IgD-negative memory B cell (primary cell): Measurements from ENCODE around the gene ZNF664. TPM values are rescaled to one million over a fixed set of nuclear protein-coding genes. Genes with fewer than 3 reads are reported as not detected.

Source experiments
- H3K27ac Mint-ChIP-seq, 3 donors: one replicate each; pipeline ENCODE4 v1.8.0; 2020 to 2022; ENCODE audit warnings: mild to moderate bottlenecking in 3 of 3, mixed read lengths in 3 of 3, moderate library complexity in 1 of 3
- H3K27me3 Mint-ChIP-seq: one replicate; pipeline ENCODE4 v1.8.0; 2021; ENCODE audit warnings: mixed read lengths
- H3K36me3 Mint-ChIP-seq: one replicate; pipeline ENCODE4 v1.8.0; 2020; ENCODE audit warnings: mild to moderate bottlenecking, mixed read lengths
- H3K4me1 Mint-ChIP-seq, 3 donors: one replicate each; pipeline ENCODE4 v1.8.0; 2020 to 2022; ENCODE audit warnings: mixed read lengths in 3 of 3, mild to moderate bottlenecking in 1 of 3
- H3K4me3 Mint-ChIP-seq, 4 donors: one replicate each; pipeline ENCODE4 v1.8.0; 2020 to 2022; ENCODE audit warnings: mild to moderate bottlenecking in 4 of 4, mixed read lengths in 4 of 4, moderate library complexity in 3 of 4
- H3K9me3 Mint-ChIP-seq, 3 donors: one replicate each; pipeline ENCODE4 v1.8.0; 2020 to 2021; ENCODE audit warnings: mixed read lengths in 3 of 3, mild to moderate bottlenecking in 1 of 3
- polyA plus RNA-seq: library from polyadenylated mRNA; unstranded; fragments of 300-500 nt; fragmentation: Illumina TruSeq; gene quantifications from one replicate; pipeline ENCODE4 v1.2.3, GENCODE V29; 2021

ZNF664 gene
- polyA plus RNA-seq, 1 donor from 2014 or later: 10.3 TPM

- no peaks in the 10 kb centered on the region for H3K27me3 Mint-ChIP-seq
- no peak overlapping the region for H3K27ac Mint-ChIP-seq
- no peak overlapping the region for H3K4me3 Mint-ChIP-seq
- H3K36me3 Mint-ChIP-seq: peaks cover 4% of the 10 kb centered on the region
- H3K4me1 Mint-ChIP-seq: peaks cover 0 to 9% (median 7%) of the 10 kb centered on the region in 3 donors
- no peaks in the 10 kb centered on the region for H3K9me3 Mint-ChIP-seq
Measured at GRCh38 chr12:123998344-123998990, 25.5 kb downstream of the ZNF664 start.

- H3K27me3 Mint-ChIP-seq: no peaks in the 10 kb centered on the region
- peaks cover 0 to 9% (median 7%) of the 10 kb centered on the region in 3 donors for H3K4me1 Mint-ChIP-seq
- H3K27ac Mint-ChIP-seq: no peak overlapping the region
- H3K4me3 Mint-ChIP-seq: no peak overlapping the region
- peaks cover 4% of the 10 kb centered on the region for H3K36me3 Mint-ChIP-seq
- H3K9me3 Mint-ChIP-seq: no peaks in the 10 kb centered on the region
Measured at GRCh38 chr12:123998991-123999359, 26.0 kb downstream of the ZNF664 start.

DNA sequence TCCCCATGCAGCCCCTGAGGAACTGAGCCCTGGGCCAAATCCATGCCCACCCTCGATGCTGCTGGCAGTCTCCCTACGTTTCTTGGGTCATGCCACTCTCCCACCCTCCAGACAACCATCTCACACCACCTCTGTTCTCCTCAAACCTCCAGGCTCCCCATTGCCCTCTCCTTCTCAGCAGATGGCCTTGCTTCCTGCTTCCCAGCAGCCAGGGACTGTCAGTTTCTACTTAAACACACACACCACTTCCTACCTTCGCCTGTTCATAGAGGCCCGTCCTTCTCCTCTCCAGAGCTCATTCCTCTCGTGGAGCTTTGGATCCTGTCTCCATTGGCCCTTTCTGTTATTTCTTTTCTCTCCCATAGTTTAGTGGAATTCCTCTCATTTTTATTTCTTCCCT is 27.1 kb downstream of the ZNF664 start:
- H3K27ac Mint-ChIP-seq: no peak overlapping the region
- peaks cover 1% of the 10 kb centered on the region for H3K36me3 Mint-ChIP-seq
- H3K4me1 Mint-ChIP-seq: peaks cover 0 to 3% (median 1%) of the 10 kb centered on the region in 3 donors
- no peaks in the 10 kb centered on the region for H3K27me3 Mint-ChIP-seq
- H3K4me3 Mint-ChIP-seq: no peak overlapping the region
- no peaks in the 10 kb centered on the region for H3K9me3 Mint-ChIP-seq

DNA sequence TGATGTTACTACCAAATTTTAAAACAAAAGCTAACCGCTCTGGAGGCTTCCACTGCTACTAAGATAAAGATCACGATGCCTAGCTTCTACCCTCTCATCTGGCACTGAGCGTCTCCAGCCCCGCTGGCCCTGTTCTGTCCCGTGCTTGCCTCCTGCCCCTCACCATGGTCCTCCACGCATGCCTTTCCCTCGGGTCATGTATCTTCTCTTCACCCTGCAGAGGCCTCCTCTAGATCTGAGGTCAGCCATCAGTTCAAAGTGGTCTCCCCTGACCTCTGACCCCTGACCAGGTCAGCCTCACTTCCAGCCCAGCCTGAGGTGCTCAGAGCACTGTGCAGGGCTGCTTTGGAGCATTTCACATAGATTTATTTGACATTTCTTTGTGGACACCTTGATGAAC is 28.3 kb downstream of the ZNF664 start:
- Mint-ChIP-seq H3K27me3 (no peaks in the 10 kb centered on the region), H3K9me3 (no peaks in the 10 kb centered on the region), H3K4me1 (peaks cover 7 to 8% (median 7%) of the 10 kb centered on the region in 3 donors), H3K36me3 (no peaks in the 10 kb centered on the region), H3K27ac (no peak overlapping the region), H3K4me3 (no peak overlapping the region)

DNA sequence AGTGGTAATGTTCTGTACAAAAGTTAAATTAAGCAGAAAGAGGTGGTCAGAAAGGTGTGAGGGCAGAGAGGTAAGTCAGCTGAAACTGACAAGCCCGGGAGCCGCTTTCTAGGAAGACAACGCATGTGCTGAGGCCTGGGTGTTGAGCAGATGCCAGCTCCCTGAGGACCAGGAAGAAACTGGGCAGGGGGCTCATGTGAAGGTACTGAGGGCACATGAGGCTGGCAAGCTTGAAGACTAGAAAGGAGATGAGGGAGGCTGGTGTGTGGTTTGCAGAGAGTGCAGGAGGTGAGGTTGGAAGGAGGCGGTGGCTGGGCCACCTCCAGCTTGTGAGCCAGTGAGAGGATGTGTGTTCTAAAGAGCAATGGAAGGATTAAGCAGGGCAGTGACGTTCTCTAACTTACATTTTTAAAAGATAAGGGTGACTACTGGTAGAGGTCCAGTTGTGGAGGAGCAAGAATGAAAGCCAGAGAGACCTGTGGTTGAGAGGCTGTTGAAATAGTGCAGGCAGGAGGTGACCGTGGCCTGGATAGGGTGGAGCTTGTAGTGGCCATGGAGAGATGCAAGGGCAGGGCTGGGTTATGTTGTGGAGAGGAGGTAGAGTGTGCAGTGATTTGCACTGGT is 29.1 kb downstream of the ZNF664 start:
- no peaks in the 10 kb centered on the region for H3K36me3 Mint-ChIP-seq
- H3K9me3 Mint-ChIP-seq: no peaks in the 10 kb centered on the region
- H3K4me3 Mint-ChIP-seq: no peak overlapping the region
- no peak overlapping the region for H3K27ac Mint-ChIP-seq
- H3K27me3 Mint-ChIP-seq: no peaks in the 10 kb centered on the region
- H3K4me1 Mint-ChIP-seq: peaks cover 13 to 15% (median 14%) of the 10 kb centered on the region in 3 donors

- Mint-ChIP-seq H3K27ac (no peak overlapping the region), H3K4me1 (peaks cover 14 to 15% (median 14%) of the 10 kb centered on the region in 3 donors), H3K36me3 (no peaks in the 10 kb centered on the region), H3K4me3 (no peak overlapping the region), H3K9me3 (no peaks in the 10 kb centered on the region), H3K27me3 (no peaks in the 10 kb centered on the region)
Measured at GRCh38 chr12:124002654-124003053, 29.6 kb downstream of the ZNF664 start.

GRCh38 chr12:124004233-124004875 is 31.3 kb downstream of the ZNF664 start:
- H3K36me3 Mint-ChIP-seq: no peaks in the 10 kb centered on the region
- peak overlapping the region in 1 of 3 donors; percentile 49 for H3K27ac Mint-ChIP-seq
- no peaks in the 10 kb centered on the region for H3K9me3 Mint-ChIP-seq
- H3K4me3 Mint-ChIP-seq: no peak overlapping the region
- H3K27me3 Mint-ChIP-seq: no peaks in the 10 kb centered on the region
- H3K4me1 Mint-ChIP-seq: peaks cover 16 to 25% (median 17%) of the 10 kb centered on the region in 3 donors

DNA sequence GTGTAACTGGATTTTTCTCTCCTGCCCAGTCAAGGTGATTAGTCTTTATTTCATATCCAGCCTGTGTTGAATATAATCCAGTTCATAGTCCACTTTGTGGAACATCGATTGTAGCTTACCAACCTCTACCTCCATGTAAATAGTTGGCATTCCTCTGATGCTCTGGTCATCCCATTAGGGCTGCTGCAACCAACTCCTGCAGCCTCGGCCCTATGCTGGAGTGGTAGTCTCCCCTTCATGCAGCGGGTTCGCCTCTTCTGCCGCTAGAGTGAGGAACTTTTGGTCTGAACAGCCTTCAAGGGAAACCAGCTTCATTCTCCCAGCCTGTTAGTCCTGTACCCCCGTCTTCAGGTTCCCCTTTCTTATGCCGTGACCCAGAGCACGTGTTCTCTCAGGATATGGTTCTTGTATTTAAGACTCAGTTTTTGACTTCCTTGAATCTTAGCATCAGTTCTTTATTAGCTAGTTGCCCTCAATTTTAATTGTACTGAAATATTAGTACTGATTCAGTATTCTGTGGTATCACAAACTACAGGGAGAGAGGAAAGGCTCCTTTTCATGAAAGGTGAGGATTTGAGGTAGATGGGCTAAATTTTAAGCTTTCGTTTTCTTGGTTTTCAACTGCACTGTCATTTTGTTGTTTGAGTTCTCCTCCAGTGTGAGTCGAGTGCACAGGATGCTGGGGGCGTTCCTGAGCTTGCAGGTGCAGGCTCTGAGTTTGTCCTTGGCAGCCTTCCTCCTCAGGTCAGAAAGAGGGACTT is 33.2 kb downstream of the ZNF664 start:
- peak overlapping the region in 3 of 4 donors; percentile 48 to 74 (median 63) for H3K4me3 Mint-ChIP-seq

GRCh38 chr12:124006846-124007713 is 34.1 kb downstream of the ZNF664 start:
- no peaks in the 10 kb centered on the region for H3K27me3 Mint-ChIP-seq
- H3K36me3 Mint-ChIP-seq: peaks cover 2% of the 10 kb centered on the region
- peak overlapping the region in 2 of 4 donors; percentile 48 to 74 for H3K4me3 Mint-ChIP-seq

More for the DNA sequence above, 33.2 kb downstream of the ZNF664 start:
- peaks cover 2% of the 10 kb centered on the region for H3K36me3 Mint-ChIP-seq
- H3K4me1 Mint-ChIP-seq: peaks cover 16 to 25% (median 17%) of the 10 kb centered on the region in 3 donors
- H3K27ac Mint-ChIP-seq: peak overlapping the region; percentile 2 to 92 (median 17)
- no peaks in the 10 kb centered on the region for H3K27me3 Mint-ChIP-seq
- H3K9me3 Mint-ChIP-seq: no peaks in the 10 kb centered on the region

DNA sequence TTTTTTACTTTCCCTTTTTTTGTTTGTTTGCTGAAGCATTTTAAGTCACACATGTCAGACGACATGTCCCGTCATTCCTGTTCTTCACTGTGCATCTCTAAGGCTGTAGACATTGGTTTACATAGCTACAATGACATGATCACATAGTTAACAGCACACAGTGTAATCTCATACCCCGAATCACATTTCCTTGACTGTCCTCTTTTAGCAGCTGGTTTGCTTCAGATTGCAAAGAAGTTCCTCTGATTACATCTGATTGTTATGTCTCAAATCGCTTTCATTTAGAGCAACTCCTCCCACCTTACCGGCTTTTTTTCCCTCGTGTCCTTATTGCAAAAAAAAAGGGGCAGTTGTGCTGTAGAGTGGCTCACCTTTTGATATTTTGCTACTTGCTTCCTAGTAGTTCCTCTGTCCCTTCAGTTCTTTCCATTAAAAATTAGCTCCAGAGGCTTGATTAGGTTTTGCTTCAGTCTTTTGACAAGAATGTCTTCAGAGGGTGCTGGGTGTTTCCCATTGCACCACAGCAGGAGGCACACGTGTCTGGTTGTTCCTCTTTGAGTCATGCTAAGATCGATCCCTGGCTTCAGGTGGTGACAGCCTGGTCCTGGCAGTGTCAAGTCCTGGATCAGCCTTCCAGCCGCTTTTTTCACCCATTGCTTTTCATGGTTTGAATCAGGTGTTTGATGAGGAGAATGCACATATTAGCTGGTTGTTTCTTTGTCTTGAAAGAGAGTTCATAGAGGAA is 35.0 kb downstream of the ZNF664 start:
- Mint-ChIP-seq H3K27me3 (no peaks in the 10 kb centered on the region), H3K4me3 (no peak overlapping the region), H3K36me3 (peaks cover 2% of the 10 kb centered on the region), H3K4me1 (peaks cover 16 to 25% (median 17%) of the 10 kb centered on the region in 3 donors), H3K9me3 (no peaks in the 10 kb centered on the region), H3K27ac (peak overlapping the region in 1 of 3 donors; percentile 30)

More at GRCh38 chr12:124006846-124007713, 34.1 kb downstream of the ZNF664 start:
- H3K4me1 Mint-ChIP-seq: peaks cover 16 to 25% (median 17%) of the 10 kb centered on the region in 3 donors
- H3K27ac Mint-ChIP-seq: peak overlapping the region; percentile 2 to 92 (median 17)
- H3K9me3 Mint-ChIP-seq: no peaks in the 10 kb centered on the region

- H3K27me3 Mint-ChIP-seq: no peaks in the 10 kb centered on the region
- H3K27ac Mint-ChIP-seq: no peak overlapping the region
- H3K9me3 Mint-ChIP-seq: no peaks in the 10 kb centered on the region
- peaks cover 6% of the 10 kb centered on the region for H3K36me3 Mint-ChIP-seq
- no peak overlapping the region for H3K4me3 Mint-ChIP-seq
- H3K4me1 Mint-ChIP-seq: peaks cover 16 to 25% (median 17%) of the 10 kb centered on the region in 3 donors
Measured at GRCh38 chr12:124008595-124008994, 35.6 kb downstream of the ZNF664 start.

- Mint-ChIP-seq H3K27me3 (no peaks in the 10 kb centered on the region), H3K9me3 (no peaks in the 10 kb centered on the region), H3K36me3 (peaks cover 10% of the 10 kb centered on the region), H3K4me1 (peaks cover 16 to 25% (median 17%) of the 10 kb centered on the region in 3 donors), H3K27ac (no peak overlapping the region), H3K4me3 (no peak overlapping the region)
Measured at GRCh38 chr12:124009781-124010180, 36.8 kb downstream of the ZNF664 start.

DNA sequence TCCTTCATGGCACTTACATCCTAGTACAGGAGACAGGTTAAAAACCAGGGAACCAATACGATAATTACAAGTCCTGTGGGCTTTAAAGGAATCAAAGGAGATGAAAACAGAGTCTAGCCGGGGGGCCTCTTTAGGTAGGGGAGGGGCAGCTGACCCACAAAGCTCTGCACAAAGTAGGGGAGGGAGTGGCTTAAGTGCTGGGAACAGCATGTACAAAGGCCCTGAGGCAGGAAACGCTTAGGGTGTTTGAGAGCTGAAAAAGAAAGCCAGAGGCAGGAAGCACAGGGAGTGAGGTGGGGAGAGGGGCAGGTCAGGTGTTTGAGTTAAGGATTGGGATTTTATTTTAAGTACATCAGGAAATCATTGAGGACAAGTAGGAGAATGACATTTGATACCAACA is 37.7 kb downstream of the ZNF664 start:
- Mint-ChIP-seq H3K4me3 (no peak overlapping the region), H3K36me3 (peaks cover 10% of the 10 kb centered on the region), H3K4me1 (peaks cover 14 to 25% (median 17%) of the 10 kb centered on the region in 3 donors), H3K27me3 (no peaks in the 10 kb centered on the region), H3K9me3 (no peaks in the 10 kb centered on the region), H3K27ac (no peak overlapping the region)
